ENCODE results near the gene STMN1.

Gene STMN1

DNA sequence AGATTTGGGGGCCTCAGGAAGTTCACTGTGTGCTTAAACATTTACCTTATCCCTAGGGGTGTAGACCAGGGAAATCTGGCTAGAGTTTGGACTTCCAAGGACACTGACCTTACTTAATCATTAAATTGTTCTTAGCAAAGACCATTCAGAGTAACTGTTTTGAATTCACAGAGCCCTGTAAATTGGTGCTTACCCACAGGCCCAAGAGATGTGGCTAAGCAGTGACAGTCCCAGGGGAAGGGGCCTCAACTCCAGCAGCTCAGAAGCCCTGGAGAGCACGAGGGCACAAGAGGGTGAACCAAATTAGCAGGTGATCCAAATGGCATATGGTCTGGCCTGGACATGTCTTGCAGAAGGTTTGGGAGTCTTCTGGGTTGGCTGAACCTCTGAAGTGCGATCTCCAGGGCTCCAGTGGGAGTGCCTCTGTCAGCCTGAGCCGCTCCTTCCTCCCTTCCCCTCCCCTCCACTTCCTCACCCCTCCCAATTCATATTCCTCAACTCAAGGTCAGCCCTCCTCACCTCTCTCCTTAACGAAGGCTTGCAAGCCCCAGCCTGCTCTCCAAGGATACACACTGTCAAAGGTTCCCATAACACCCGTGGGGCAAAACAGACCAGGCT lies 35.0 kb downstream of the STMN1 start:
- no peak for DNase-seq (ENCODE audit: low read depth in 2 of 2)

DNA sequence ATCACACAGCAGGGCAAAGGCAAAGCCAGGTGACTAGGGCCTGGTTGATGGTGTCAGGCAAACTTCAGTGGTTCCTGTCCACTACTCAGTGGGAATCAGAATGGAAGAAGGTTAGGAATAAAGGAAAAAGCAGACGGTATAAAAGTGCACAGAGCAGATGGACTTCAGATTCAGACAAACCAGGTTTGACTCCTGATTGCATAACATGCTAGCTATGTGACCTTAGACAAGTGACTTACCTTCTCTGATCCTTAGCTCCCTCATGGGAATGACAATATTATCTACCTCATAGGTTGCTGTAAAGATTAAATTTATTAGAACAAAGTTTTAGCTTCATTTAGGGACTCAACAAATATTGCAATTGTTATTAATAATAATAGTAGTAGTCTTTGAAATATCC lies 35.6 kb downstream of the STMN1 start:
- DNase-seq (ENCODE audit: low read depth in 2 of 2): no peak

DNA sequence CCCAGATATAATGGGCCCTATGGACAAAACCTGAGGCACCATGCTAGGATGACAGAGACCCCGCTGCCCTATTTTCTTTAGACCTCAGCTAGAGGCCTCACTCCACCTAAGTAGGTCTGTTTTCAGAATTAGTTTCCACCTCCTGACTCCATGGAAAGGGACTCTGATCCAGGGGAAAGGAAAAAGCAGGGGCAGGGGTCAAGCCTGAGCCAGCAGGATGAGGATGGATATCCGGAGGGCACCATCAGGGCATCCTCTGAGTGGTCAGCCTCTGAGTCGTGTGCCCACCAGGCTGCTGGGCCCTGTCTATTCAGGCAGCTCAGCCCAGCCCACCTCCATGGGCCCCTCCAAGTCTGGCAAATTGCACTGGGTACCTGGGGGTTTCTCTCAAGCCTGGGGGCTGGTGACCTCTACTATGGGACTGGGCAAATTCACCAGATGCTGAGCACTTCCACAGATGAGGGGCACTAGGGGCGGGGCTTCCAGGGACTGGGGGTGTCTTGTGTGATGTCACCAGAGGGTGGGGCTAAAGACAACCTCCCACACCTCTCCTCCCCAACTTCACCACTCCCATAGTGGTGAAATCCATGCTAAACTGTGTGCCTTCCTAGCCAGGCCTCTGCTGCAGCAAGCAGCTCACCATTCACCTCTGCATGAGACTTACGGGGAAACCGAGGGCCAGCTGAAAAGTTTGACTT lies 36.2 kb downstream of the STMN1 start:
- no peak for DNase-seq (ENCODE audit: low read depth in 2 of 2)

DNA sequence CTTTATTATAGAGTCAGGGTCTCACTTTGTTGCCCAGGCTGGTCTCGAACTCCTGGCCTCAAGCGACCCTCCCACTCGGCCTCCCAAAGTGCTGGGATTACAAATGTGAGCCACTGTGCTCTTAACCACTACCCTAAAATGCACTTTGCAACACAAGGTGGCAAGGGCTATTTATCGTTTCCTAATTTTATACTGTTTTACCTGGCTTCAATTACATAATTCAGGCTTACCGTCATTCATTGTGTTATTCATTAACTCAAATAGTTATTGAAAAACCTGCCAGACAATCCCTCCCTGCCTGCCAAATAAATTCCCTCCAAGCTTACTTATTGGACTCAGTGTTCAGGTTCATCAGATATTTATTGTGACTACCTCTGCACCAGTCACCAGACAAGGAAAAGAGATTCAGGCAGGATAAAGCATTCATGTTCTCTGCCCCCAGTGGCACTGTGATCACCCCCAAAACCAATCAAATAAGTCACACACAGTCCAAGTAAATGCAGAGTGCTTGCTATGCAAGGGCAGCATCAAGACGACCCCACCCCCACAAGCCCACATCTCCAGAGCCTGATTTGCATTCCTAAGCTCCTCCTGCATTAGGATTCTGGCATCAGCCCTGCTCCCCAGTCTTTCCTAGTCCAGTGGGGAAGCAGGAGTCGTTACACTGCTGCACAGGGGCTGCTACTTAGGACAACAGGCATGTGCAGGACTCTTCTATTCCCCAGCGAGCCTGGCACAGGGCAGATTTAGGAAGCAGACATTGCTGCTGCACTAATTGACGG lies 38.8 kb downstream of the STMN1 start:
- DNase-seq (ENCODE audit: low read depth in 2 of 2): no peak

DNA sequence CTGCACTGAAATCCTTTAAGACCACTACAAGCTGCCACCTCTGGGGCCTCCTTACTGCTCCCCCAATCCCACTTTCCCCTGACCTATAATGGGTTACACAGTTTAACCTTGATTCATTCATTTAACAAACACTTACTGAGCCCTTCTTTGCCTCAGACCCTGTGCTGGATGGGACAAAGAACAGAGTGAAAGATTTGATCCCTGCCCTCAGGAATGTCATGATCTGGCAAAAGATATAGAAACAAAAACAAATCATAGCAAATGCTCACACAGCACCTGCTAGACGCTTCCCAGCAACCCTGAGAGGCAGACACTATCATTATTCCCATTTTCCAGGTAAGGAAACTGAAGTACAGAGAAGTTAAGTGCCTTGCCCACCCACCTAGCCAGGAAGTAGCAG lies 39.9 kb downstream of the STMN1 start:
- no peak for DNase-seq (ENCODE audit: low read depth in 2 of 2)

DNA sequence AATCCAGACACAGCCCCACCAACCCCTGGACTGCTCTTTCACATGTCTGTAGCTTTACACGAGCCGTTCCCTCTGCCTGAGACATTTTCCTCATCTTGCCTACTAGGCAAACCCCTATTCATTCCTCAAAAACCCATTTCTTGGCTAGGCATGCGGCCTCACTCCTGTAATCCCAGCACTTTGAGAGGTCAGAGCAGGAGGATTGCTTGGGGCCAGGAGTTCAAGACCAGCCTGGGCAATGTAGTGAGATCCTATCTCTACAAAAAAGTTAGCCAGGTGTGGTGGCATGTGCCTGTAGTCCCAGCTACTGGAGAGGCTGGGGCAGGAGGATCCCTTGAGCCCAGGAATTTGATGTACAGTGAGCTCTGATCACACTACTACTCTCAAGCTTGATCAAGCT lies 41.8 kb downstream of the STMN1 start:
- DNase-seq (ENCODE audit: low read depth in 2 of 2): no peak

DNA sequence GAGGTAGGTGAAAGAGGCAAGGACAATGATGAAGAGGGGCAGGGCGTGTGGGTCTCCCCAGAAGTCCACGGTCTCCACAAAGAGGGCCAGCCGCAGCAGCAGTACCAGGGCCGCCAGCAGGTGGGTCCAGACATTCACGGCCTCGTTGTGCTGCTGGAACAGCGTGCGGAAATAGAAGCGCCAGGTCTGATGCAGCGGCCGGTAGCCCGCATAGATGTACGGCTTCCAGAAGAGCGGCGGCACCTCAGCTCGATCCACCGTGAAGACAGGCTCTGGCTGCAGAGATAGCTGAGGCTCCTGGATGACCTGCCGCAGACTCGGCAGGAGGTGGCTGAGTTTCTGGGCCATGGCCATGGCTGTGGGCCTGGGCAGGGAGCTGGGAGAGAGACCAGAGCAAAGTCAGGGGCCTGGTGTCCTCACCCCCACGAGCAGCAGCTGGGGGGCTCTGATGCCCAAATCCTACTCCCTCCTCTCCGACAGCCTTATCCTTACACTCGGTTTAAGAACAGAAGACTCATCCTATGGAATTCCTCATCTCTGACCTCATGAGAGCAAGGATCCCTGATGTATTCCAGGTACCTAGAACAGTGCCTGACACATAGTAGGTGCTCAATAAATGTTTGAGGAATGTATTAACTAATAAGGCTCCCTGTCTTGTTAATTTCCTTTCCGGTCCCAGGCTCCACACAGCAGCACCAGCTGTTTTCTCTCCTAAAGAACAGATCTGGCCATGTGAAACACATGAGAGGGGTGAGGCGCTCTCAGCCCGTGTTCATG lies 42.5 kb downstream of the STMN1 start:
- DNase-seq (ENCODE audit: low read depth in 2 of 2): no peak

DNA sequence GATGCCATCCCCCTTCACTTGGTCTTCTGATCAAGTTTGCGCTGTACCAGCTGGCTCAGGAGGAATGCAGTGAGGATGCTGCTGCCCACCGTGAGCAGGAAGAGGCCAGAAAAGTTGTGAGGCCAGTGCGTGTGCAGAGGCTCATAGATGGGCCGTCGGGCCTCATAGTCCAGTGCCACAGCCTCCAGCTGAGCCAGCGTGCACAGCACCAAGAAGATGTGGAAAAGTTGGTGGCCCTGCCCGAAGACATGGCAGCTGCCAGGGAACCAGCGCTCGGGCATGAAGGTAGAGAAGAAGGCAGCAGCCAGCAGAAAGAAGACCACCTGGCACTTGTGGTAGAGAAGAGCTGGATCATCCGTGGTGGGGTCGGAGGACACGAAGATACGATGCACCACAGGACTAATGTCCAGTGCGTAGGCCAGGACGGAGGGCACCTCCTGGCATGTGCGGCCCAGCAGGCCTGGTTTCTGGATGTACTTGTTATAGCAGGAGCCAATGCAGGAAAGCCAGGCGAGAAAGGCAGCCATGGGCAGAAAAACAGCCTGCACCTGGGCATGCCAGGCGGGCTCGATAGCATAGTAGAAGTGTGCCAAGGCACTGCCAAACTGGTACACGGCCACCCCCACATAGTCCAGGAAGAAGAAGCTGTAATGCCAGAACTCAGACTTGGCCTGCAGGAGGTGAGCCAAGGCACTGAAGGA lies 43.3 kb downstream of the STMN1 start:
- no peak for DNase-seq (ENCODE audit: low read depth in 2 of 2)

DNA sequence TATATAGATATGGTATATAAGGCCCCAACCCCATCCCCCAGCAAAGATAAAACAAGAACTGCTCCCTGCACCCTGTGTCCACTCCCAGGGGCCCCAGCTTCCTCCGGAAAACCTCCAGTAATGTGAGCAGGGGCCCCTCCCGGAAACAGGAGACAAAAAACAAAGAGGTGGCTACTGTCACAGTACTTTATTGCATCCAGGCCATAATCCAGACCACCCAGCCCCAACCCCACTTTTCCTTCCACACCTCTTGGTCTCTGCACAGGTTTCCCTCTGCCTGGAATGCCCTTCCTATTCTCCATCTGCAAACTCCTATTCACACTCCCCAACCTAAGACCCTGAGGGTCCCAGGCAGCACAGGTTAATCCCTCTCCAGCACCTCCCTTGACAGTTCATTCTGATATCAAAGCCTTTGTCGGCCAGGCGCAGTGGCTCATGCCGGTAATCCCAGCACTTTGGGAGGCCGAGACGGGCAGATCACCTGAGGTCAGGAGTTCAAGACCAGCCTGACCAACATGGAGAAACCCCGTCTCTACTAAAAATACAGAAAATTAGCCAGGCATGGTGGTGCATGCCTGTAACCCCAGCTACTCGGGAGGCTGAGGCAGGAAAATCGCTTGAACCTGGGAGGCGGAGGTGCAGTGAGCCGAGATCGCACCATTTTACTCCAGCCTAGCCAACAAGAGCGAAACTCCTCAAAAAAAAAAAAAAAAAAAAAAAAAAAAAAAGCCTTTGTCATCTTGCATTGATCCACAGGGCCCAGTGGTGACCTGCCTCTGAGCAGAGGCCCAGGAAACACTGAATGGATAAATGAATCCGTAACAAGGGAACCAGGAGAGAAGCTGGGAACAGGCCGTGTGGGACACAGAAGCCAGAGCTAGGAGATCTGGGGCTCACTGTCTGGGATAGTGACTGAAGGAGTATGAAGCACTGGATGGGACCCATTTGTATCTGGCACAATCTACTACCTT lies 44.6 kb downstream of the STMN1 start:
- DNase-seq (ENCODE audit: low read depth in 2 of 2): no peak

DNA sequence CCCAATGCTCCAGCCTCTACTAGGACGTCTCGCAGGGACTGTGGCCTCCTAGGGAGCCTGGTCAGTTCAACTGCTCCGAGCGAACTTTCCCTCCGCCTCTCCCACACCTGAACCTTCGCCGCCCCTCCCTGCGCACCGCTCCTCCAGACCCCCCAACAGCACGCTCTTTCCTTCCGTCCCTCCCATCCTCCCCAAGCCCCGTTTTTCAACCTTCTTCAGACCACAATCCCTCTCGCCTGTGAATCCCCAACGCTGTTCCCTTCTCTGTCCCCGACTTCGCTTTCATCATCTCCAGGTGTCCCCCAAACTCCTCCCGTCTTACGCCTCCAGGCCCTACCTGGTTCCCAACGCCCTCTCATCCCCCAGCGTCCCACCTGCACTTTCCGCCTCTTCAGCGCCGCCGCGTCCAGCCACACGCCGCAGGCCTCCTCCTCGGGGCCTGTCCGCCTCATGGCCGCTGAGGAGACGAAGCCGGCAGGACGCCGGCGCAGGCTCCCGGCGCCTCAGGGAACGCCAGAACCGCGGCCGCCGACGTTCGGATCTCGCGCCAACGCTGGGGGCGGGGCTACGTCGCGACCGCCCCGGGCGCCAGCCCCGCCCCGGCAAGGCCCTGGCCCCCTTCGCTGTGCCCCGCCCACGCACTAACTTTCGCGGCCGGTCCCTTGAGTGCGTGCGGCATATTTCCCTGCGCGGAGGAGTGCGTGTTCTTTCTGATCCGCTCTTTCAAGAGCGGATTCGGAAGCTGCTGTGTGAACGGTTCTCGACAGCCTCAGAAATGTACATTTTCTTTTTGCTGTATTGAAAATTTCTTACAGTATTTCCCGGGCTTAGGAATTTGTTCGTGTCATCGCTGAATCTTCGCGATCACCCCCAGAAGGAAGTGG lies 47.1 kb downstream of the STMN1 start, which contains the start of gene AUNIP:
TSS of gene AUNIP (minus strand) at position 552 of the 884 bp plus-strand sequence. CDS start at position 452, 100 bp downstream.
- peak; percentile 80 to 81 for DNase-seq (ENCODE audit: low read depth in 2 of 2)

DNA sequence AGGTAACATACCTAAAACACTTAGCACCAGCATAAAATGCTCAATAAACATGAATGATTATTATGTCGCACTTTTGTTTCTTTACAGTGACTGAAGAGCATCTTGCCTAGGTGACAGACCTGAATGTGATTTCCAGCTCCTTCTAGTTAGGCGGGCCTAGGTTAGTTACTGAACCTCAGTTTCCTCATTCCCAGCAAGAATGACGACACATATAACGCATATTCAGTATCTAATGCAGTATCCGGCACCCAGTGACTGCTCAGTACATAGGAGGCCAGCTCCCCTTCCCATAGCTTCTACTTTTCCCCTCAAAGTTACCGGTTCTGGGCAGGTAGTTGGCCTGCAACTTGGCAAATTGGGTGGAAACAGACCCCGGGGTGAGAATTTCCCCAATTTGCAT lies 47.7 kb downstream of the STMN1 start:
- no peak for DNase-seq (ENCODE audit: low read depth in 2 of 2)

DNA sequence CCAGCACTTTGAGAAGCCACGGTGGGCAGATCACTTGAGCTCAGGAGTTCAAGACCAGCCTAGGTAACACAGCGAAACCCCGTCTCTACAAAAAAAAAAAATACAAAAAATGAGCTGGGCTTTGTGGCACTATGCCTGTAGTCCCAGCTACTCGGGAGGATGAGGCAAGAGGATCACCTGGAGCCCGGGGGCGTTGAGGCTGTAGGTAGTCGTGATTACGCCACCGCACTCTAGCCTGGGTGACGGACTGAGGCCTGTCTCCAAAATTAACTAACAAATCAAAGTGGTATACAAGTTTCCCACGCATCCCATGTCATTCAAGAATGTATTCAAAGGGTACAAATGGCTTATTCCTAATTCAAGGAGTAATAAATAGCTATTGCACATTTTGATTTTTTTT lies 49.4 kb downstream of the STMN1 start:
- no peak for DNase-seq (ENCODE audit: low read depth in 2 of 2)

DNA sequence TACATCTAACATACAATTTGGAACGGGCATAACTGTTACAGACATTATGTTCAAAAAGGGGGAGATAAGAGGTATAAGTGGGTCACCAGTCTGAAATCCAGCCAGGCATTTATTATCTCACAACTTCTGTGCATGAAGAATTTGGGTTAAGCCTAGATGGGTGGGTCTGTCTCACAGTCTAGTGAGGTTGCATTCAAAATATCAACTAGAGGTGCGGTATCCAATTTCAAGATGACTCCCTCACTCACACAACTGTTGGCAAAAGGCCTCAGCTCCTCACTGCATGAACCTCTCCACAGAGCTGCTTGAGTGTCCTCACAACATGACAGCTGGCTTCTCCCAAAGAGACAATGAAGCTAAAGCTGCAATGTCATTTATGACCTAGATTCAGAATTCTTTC lies 51.7 kb downstream of the STMN1 start:
- no peak for DNase-seq (ENCODE audit: low read depth in 2 of 2)

Measured in activated CD8-positive, alpha-beta memory T cell treated with anti-CD3 and anti-CD28 coated beads for 4 hours (primary cell).